Loucy (cell line): ENCODE measurements around the gene GIPC2.
"Not testable (repeated sequence)": the region's sequence is repeated elsewhere in the genome, so short reads cannot be mapped to it uniquely, and the experiment has no call there.

ENCODE experiments used
- H2AFZ ChIP-seq: fragments of 200-600 bp; sonication (generic); 2 replicates; pipeline ENCODE4 v1.6.0; 2016; ENCODE audit warnings: antibody characterized with exemption, mild to moderate bottlenecking, low read length, moderate library complexity
- H3F3A ChIP-seq: fragments of 200-600 bp; 2 replicates; pipeline ENCODE4 v1.6.0; 2016; ENCODE audit warnings: antibody characterized with exemption, low read depth, mild to moderate bottlenecking
- H3K27me3 ChIP-seq: fragments of 200-600 bp; sonication (generic); 2 replicates; pipeline ENCODE4 v1.6.1; 2014; ENCODE audit warnings: low read length, mild to moderate bottlenecking; ENCODE audit not compliant: insufficient read depth, poor library complexity, severe bottlenecking
- H3K36me3 ChIP-seq: fragments of 200-600 bp; sonication (generic); 2 replicates; pipeline ENCODE4 v1.6.1; 2016; ENCODE audit warnings: low read length; ENCODE audit not compliant: insufficient read depth
- H3K4me1 ChIP-seq: fragments of 200-600 bp; sonication (generic); 2 replicates; pipeline ENCODE4 v1.5.1; 2014; ENCODE audit warnings: low read length, mild to moderate bottlenecking; ENCODE audit not compliant: insufficient read depth, poor library complexity, severe bottlenecking
- H3K4me2 ChIP-seq: fragments of 200-600 bp; sonication (generic); 2 replicates; pipeline ENCODE4 v1.6.0; 2014; ENCODE audit warnings: antibody characterized with exemption, low read length, low read depth, mild to moderate bottlenecking; ENCODE audit not compliant: poor library complexity, severe bottlenecking
- H3K4me3 ChIP-seq: fragments of 200-600 bp; sonication (generic); 2 replicates; pipeline ENCODE4 v1.5.1; 2014; ENCODE audit warnings: low read length, mild to moderate bottlenecking, mixed read lengths; ENCODE audit not compliant: poor library complexity, severe bottlenecking
- H3K79me2 ChIP-seq: fragments of 200-600 bp; sonication (generic); 2 replicates; pipeline ENCODE4 v1.6.1; 2014; ENCODE audit warnings: low read length; ENCODE audit not compliant: insufficient read depth
- H3K9ac ChIP-seq: fragments of 200-600 bp; sonication (generic); 2 replicates; pipeline ENCODE4 v1.6.0; 2014; ENCODE audit warnings: mild to moderate bottlenecking, low read depth, low read length, moderate library complexity; ENCODE audit not compliant: poor library complexity, severe bottlenecking
- H3K9me2 ChIP-seq: fragments of 200-600 bp; sonication (generic); replicated peaks from 2 replicates; pipeline ENCODE4 v1.6.1; 2016; ENCODE audit warnings: low read depth, low read length, mixed read lengths
- H3K9me3 ChIP-seq: fragments of 200-600 bp; sonication (generic); 2 replicates; pipeline ENCODE4 v1.6.1; 2014; ENCODE audit warnings: mild to moderate bottlenecking, antibody characterized with exemption, low read length, low read depth; ENCODE audit not compliant: insufficient read depth
- H4K20me1 ChIP-seq: fragments of 200-600 bp; sonication (generic); 2 replicates; pipeline ENCODE4 v1.6.0; 2014; ENCODE audit warnings: antibody characterized with exemption, low read length, mild to moderate bottlenecking; ENCODE audit not compliant: insufficient read depth, poor library complexity, severe bottlenecking
- EZH2phosphoT487 ChIP-seq: fragments of 200-600 bp; IDR thresholded peaks from 2 replicates; pipeline ENCODE4 v1.6.1; 2018; ENCODE audit warnings: antibody characterized with exemption, mild to moderate bottlenecking, moderate library complexity, borderline replicate concordance
- TF ChIP-seq, protein P1 (sequence below): fragments of 200-600 bp; sonication (generic); conservative IDR thresholded peaks from 2 replicates; pipeline ENCODE4 v1.5.1; 2014; ENCODE audit warnings: mild to moderate bottlenecking, antibody characterized with exemption, low read length

The GIPC2 gene

GRCh38 chr1:78060857-78061563, 15.2 kb downstream of the GIPC2 start:
- Histone ChIP-seq H3K9me2 (no peaks in the 10 kb centered on the region), H4K20me1 (no peaks in the 10 kb centered on the region), H3K36me3 (no peaks in the 10 kb centered on the region), H3K4me3 (no peak overlapping the region), H3K79me2 (no peaks in the 10 kb centered on the region), H3K4me1 (no peaks in the 10 kb centered on the region), H3K4me2 (no peak overlapping the region), H2AFZ (no peak overlapping the region), H3K27me3 (peaks cover 24% of the 10 kb centered on the region), H3K9me3 (no peaks in the 10 kb centered on the region), H3K9ac (no peak overlapping the region), H3F3A (no peaks in the 10 kb centered on the region)
- TF ChIP-seq EZH2phosphoT487, result no peak
- TF ChIP-seq, protein P1, sequence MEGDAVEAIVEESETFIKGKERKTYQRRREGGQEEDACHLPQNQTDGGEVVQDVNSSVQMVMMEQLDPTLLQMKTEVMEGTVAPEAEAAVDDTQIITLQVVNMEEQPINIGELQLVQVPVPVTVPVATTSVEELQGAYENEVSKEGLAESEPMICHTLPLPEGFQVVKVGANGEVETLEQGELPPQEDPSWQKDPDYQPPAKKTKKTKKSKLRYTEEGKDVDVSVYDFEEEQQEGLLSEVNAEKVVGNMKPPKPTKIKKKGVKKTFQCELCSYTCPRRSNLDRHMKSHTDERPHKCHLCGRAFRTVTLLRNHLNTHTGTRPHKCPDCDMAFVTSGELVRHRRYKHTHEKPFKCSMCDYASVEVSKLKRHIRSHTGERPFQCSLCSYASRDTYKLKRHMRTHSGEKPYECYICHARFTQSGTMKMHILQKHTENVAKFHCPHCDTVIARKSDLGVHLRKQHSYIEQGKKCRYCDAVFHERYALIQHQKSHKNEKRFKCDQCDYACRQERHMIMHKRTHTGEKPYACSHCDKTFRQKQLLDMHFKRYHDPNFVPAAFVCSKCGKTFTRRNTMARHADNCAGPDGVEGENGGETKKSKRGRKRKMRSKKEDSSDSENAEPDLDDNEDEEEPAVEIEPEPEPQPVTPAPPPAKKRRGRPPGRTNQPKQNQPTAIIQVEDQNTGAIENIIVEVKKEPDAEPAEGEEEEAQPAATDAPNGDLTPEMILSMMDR, result no peak; the same call in 1 of the 2 replicates

GRCh38 chr1:78061825-78062523, 16.2 kb downstream of the GIPC2 start:
- Histone ChIP-seq H2AFZ (no peak overlapping the region), H3K79me2 (no peaks in the 10 kb centered on the region), H4K20me1 (no peaks in the 10 kb centered on the region), H3K9me2 (no peaks in the 10 kb centered on the region), H3K36me3 (no peaks in the 10 kb centered on the region), H3K27me3 (peaks cover 19% of the 10 kb centered on the region), H3K4me2 (no peak overlapping the region), H3K4me3 (no peak overlapping the region), H3K9me3 (no peaks in the 10 kb centered on the region), H3K4me1 (no peaks in the 10 kb centered on the region), H3F3A (no peaks in the 10 kb centered on the region), H3K9ac (no peak overlapping the region)
- TF ChIP-seq, protein P1, result no peak
- no peak for TF ChIP-seq EZH2phosphoT487

- H3K9me3 ChIP-seq, H3K9me2 ChIP-seq, H4K20me1 ChIP-seq, H3K27me3 ChIP-seq, H3F3A ChIP-seq, H3K9ac ChIP-seq, H3K4me3 ChIP-seq, H3K4me1 ChIP-seq, H3K4me2 ChIP-seq, H3K36me3 ChIP-seq, H2AFZ ChIP-seq, H3K79me2 ChIP-seq: not testable (repeated sequence)
These were observed 19.1 kb downstream of the GIPC2 start for GRCh38 chr1:78064886-78065285.
